ENCODE data around the gene ZSWIM8. TPM values are rescaled to one million over a fixed set of nuclear protein-coding genes. Genes with fewer than 3 reads are reported as not detected.

ZSWIM8 gene
- total RNA-seq, 1 donor from 2014 or later, result 123 TPM

- Histone ChIP-seq H3K4me3 (no peak overlapping the region), H3K36me3 (peaks cover 4 to 58% of the 10 kb centered on the region in 2 donors), H3K4me1 (peaks cover 35% of the 10 kb centered on the region), H3K9me3 (no peaks in the 10 kb centered on the region), H3K27me3 (no peaks in the 10 kb centered on the region), H3K27ac (no peak overlapping the region)
- no peak for TF ChIP-seq POLR2AphosphoS5 (IDR thresholded peaks at IDR 0.05; ENCODE audit: insufficient read depth in 1 of 2, low read depth in 1 of 2)
- no peak for DNase-seq (ENCODE audit: extremely low spot score in 2 of 2)
- intact Hi-C loops (cut with DNase I), result no loop called here
These were observed 22.1 kb downstream of the ZSWIM8 start for GRCh38 chr10:73807471-73807870.

- peaks cover 0 to 50% of the 10 kb centered on the region in 2 donors for H3K36me3 ChIP-seq
- H3K4me3 ChIP-seq, result no peak overlapping the region
- intact Hi-C loops (cut with DNase I), result no loop called here
- H3K27ac ChIP-seq, result no peak overlapping the region
- peaks cover 40% of the 10 kb centered on the region for H3K4me1 ChIP-seq
- no peak for DNase-seq (ENCODE audit: extremely low spot score in 2 of 2)
- H3K9me3 ChIP-seq, result no peaks in the 10 kb centered on the region
- no peak for TF ChIP-seq POLR2A (IDR thresholded peaks at IDR 0.05)
- no peak for TF ChIP-seq CTCF (IDR thresholded peaks at IDR 0.05)
- no peak for TF ChIP-seq POLR2AphosphoS5 (IDR thresholded peaks at IDR 0.05; ENCODE audit: insufficient read depth in 1 of 2, low read depth in 1 of 2)
- H3K27me3 ChIP-seq, result no peaks in the 10 kb centered on the region
These were observed 22.8 kb downstream of the ZSWIM8 start for GRCh38 chr10:73808021-73808815.

- intact Hi-C loops (cut with DNase I), result no loop called here
- no peak overlapping the region for H3K4me3 ChIP-seq
- no peaks in the 10 kb centered on the region for H3K9me3 ChIP-seq
- peaks cover 40% of the 10 kb centered on the region for H3K4me1 ChIP-seq
- no peak overlapping the region for H3K27ac ChIP-seq
- TF ChIP-seq POLR2A (IDR thresholded peaks at IDR 0.05) (no peak), CTCF (IDR thresholded peaks at IDR 0.05) (no peak), POLR2AphosphoS5 (IDR thresholded peaks at IDR 0.05; ENCODE audit: insufficient read depth in 1 of 2, low read depth in 1 of 2) (no peak)
- DNase-seq (ENCODE audit: extremely low spot score in 2 of 2), result no peak
- H3K27me3 ChIP-seq, result no peaks in the 10 kb centered on the region
- H3K36me3 ChIP-seq, result peaks cover 0 to 49% of the 10 kb centered on the region in 2 donors
These were observed 23.8 kb downstream of the ZSWIM8 start for GRCh38 chr10:73809061-73809818.

- no peak for DNase-seq (ENCODE audit: extremely low spot score in 2 of 2)
- H3K27ac ChIP-seq, result peak overlapping the region; percentile 87
- TF ChIP-seq CTCF (IDR thresholded peaks at IDR 0.05) (no peak), POLR2AphosphoS5 (IDR thresholded peaks at IDR 0.05; ENCODE audit: insufficient read depth in 1 of 2, low read depth in 1 of 2) (no peak), POLR2A (IDR thresholded peaks at IDR 0.05) (no peak)
These were observed 24.9 kb downstream of the ZSWIM8 start for GRCh38 chr10:73810358-73810734.

GRCh38 chr10:73810735-73811465, 25.5 kb downstream of the ZSWIM8 start:
- peak overlapping the region; percentile 82 to 89 for H3K4me3 ChIP-seq
- no peaks in the 10 kb centered on the region for H3K9me3 ChIP-seq
- H3K4me1 ChIP-seq, result peaks cover 40% of the 10 kb centered on the region
- no peak for DNase-seq (ENCODE audit: extremely low spot score in 2 of 2)
- no peaks in the 10 kb centered on the region for H3K27me3 ChIP-seq
- H3K36me3 ChIP-seq, result peaks cover 0 to 40% of the 10 kb centered on the region in 2 donors
- H3K27ac ChIP-seq, result peak overlapping the region; percentile 87
- intact Hi-C loops (cut with DNase I), result no loop called here
- no peak for TF ChIP-seq POLR2A (IDR thresholded peaks at IDR 0.05)
- no peak for TF ChIP-seq POLR2AphosphoS5 (IDR thresholded peaks at IDR 0.05; ENCODE audit: insufficient read depth in 1 of 2, low read depth in 1 of 2)
- TF ChIP-seq CTCF (IDR thresholded peaks at IDR 0.05), result no peak

More at GRCh38 chr10:73810358-73810734, 24.9 kb downstream of the ZSWIM8 start:
- H3K27me3 ChIP-seq, result no peaks in the 10 kb centered on the region
- H3K36me3 ChIP-seq, result peaks cover 0 to 45% of the 10 kb centered on the region in 2 donors
- peak overlapping the region; percentile 82 to 89 for H3K4me3 ChIP-seq
- H3K4me1 ChIP-seq, result peaks cover 40% of the 10 kb centered on the region
- H3K9me3 ChIP-seq, result no peaks in the 10 kb centered on the region
- intact Hi-C loops (cut with DNase I), result no loop called here
